Measurements from ENCODE around the gene CFAP251. TPM values are rescaled to one million over a fixed set of nuclear protein-coding genes. Genes with fewer than 3 reads are reported as not detected.

Gene CFAP251
- total and polyA plus RNA-seq, 10 of the 15 experiments (the other 5 are each of a cell fraction or from before 2014, with no cell fraction given), result 0.10 to 0.97 (median 0.64) TPM

- POLR2A ChIA-PET, result no interaction called here
- in situ Hi-C loops (cut with MboI), result no loop called here
- Histone ChIP-seq H3K36me3 (ENCODE audit: control insufficient read depth in 2 of 2, insufficient read depth in 2 of 2, low read length in 1 of 2) (no peaks in the 10 kb centered on the region), H3K79me2 (ENCODE audit: control insufficient read depth, insufficient read depth, low read length) (no peaks in the 10 kb centered on the region), H3K9ac (ENCODE audit: control insufficient read depth, insufficient read depth, low read length) (no peak overlapping the region), H3K4me3 (no peak overlapping the region), H3K4me2 (ENCODE audit: control insufficient read depth, insufficient read depth) (no peak overlapping the region), H3K9me3 (replicated peaks; ENCODE audit: control insufficient read depth, insufficient read depth, low read length) (no peaks in the 10 kb centered on the region), H2AFZ (ENCODE audit: control insufficient read depth, low read depth, low read length) (no peak overlapping the region), H3K27me3 (replicated peaks in 1 of 2; ENCODE audit: control insufficient read depth in 2 of 2, insufficient read depth in 2 of 2, low read length in 1 of 2) (no peaks in the 10 kb centered on the region), H3K4me1 (ENCODE audit: control insufficient read depth, insufficient read depth, low read length) (no peaks in the 10 kb centered on the region), H4K20me1 (ENCODE audit: control insufficient read depth, insufficient read depth) (no peaks in the 10 kb centered on the region), H3K27ac (ENCODE audit: control insufficient read depth, insufficient read depth) (no peak overlapping the region)
- no peak for ATAC-seq
- CTCF ChIA-PET, result no interaction called here
- TF ChIP-seq BMI1 (IDR thresholded peaks at IDR 0.05; ENCODE audit: borderline replicate concordance) (no peak), NR2F1 (conservative IDR thresholded peaks at IDR 0.05) (no peak), CEBPB (IDR thresholded peaks at IDR 0.05; ENCODE audit: borderline replicate concordance in 1 of 2, low read depth in 2 of 2, low read length in 2 of 2) (no peak)
- TF ChIP-seq, protein P1, sequence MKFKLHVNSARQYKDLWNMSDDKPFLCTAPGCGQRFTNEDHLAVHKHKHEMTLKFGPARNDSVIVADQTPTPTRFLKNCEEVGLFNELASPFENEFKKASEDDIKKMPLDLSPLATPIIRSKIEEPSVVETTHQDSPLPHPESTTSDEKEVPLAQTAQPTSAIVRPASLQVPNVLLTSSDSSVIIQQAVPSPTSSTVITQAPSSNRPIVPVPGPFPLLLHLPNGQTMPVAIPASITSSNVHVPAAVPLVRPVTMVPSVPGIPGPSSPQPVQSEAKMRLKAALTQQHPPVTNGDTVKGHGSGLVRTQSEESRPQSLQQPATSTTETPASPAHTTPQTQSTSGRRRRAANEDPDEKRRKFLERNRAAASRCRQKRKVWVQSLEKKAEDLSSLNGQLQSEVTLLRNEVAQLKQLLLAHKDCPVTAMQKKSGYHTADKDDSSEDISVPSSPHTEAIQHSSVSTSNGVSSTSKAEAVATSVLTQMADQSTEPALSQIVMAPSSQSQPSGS (IDR thresholded peaks at IDR 0.05; ENCODE audit: low read length), result no peak
- intact Hi-C loops (cut with micrococcal nuclease; ENCODE audit: unreplicated experiment), result no loop called here
- no TSS peak for BruUV-seq (replicated peaks)
- no peak for FAIRE-seq
- no peak for DNase-seq (ENCODE audit: low read depth, low spot score)
- RAD21 ChIA-PET (ENCODE audit: unreplicated experiment), result no interaction called here
- SMC1A ChIA-PET (ENCODE audit: uncharacterized antibody, unreplicated experiment), result no interaction called here
- WGBS (ENCODE audit: insufficient coverage, insufficient replicate concordance, low lambda C conversion rate, missing lambda C conversion rate), result 86% methylated on average over 6 of the region's 6 CpGs
Observed at GRCh38 chr12:121873216-121873569, 45.2 kb upstream of the CFAP251 start.

- no peaks in the 10 kb centered on the region for H3K79me2 ChIP-seq (ENCODE audit: control insufficient read depth, insufficient read depth, low read length)
- SMC1A ChIA-PET (ENCODE audit: uncharacterized antibody, unreplicated experiment), result no interaction called here
- no peak overlapping the region for H2AFZ ChIP-seq (ENCODE audit: control insufficient read depth, low read depth, low read length)
- intact Hi-C loops (cut with micrococcal nuclease; ENCODE audit: unreplicated experiment) (no loop called here), in situ Hi-C loops (cut with MboI) (no loop called here)
- FAIRE-seq, result no peak
- H3K27ac ChIP-seq (ENCODE audit: control insufficient read depth, insufficient read depth), result no peak overlapping the region
- H3K4me2 ChIP-seq (ENCODE audit: control insufficient read depth, insufficient read depth), result no peak overlapping the region
- ATAC-seq, result no peak
- BruUV-seq (replicated peaks), result no TSS peak
- POLR2A ChIA-PET, result no interaction called here
- H3K27me3 ChIP-seq (replicated peaks in 1 of 2; ENCODE audit: control insufficient read depth in 2 of 2, insufficient read depth in 2 of 2, low read length in 1 of 2), result no peaks in the 10 kb centered on the region
- no peaks in the 10 kb centered on the region for H3K36me3 ChIP-seq (ENCODE audit: control insufficient read depth in 2 of 2, insufficient read depth in 2 of 2, low read length in 1 of 2)
- 18% methylated on average over 6 of the region's 6 CpGs for WGBS (ENCODE audit: insufficient coverage, insufficient replicate concordance, low lambda C conversion rate, missing lambda C conversion rate)
- H3K9ac ChIP-seq (ENCODE audit: control insufficient read depth, insufficient read depth, low read length), result no peak overlapping the region
- no peaks in the 10 kb centered on the region for H4K20me1 ChIP-seq (ENCODE audit: control insufficient read depth, insufficient read depth)
- H3K4me1 ChIP-seq (ENCODE audit: control insufficient read depth, insufficient read depth, low read length), result no peaks in the 10 kb centered on the region
- RAD21 ChIA-PET (ENCODE audit: unreplicated experiment), result no interaction called here
- H3K4me3 ChIP-seq, result no peak overlapping the region
- no peak for DNase-seq (ENCODE audit: low read depth, low spot score)
- no peaks in the 10 kb centered on the region for H3K9me3 ChIP-seq (replicated peaks; ENCODE audit: control insufficient read depth, insufficient read depth, low read length)
- CTCF ChIA-PET, result no interaction called here
- TF ChIP-seq IRF4 (IDR thresholded peaks at IDR 0.05; ENCODE audit: low read depth, low read length) (no peak), PML (IDR thresholded peaks at IDR 0.05; ENCODE audit: low read length) (no peak), JUNB (IDR thresholded peaks at IDR 0.05) (no peak), BRCA1 (IDR thresholded peaks at IDR 0.05; ENCODE audit: low read depth, low read length) (no peak), TAF1 (IDR thresholded peaks at IDR 0.05; ENCODE audit: borderline replicate concordance, low read depth, low read length) (no peak), SP1 (IDR thresholded peaks at IDR 0.05; ENCODE audit: low read depth, low read length) (no peak), SREBF2 (IDR thresholded peaks at IDR 0.05; ENCODE audit: low read length) (no peak), KDM1A (IDR thresholded peaks at IDR 0.05; ENCODE audit: borderline replicate concordance) (no peak), CREB1 (IDR thresholded peaks at IDR 0.05; ENCODE audit: low read depth) (no peak)
- TF ChIP-seq, protein P2, sequence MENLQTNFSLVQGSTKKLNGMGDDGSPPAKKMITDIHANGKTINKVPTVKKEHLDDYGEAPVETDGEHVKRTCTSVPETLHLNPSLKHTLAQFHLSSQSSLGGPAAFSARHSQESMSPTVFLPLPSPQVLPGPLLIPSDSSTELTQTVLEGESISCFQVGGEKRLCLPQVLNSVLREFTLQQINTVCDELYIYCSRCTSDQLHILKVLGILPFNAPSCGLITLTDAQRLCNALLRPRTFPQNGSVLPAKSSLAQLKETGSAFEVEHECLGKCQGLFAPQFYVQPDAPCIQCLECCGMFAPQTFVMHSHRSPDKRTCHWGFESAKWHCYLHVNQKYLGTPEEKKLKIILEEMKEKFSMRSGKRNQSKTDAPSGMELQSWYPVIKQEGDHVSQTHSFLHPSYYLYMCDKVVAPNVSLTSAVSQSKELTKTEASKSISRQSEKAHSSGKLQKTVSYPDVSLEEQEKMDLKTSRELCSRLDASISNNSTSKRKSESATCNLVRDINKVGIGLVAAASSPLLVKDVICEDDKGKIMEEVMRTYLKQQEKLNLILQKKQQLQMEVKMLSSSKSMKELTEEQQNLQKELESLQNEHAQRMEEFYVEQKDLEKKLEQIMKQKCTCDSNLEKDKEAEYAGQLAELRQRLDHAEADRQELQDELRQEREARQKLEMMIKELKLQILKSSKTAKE (IDR thresholded peaks at IDR 0.05; ENCODE audit: low read depth, poor library complexity, severe bottlenecking), result no peak
Observed at GRCh38 chr12:121874071-121874470, 44.3 kb upstream of the CFAP251 start.

Data from GM12878 (cell line).